Type B pancreatic cell (in vitro differentiated cells): ENCODE data around the gene SDF4. TPM values are rescaled to one million over a fixed set of nuclear protein-coding genes. Genes with fewer than 3 reads are reported as not detected.
"Not testable (repeated sequence)": the region's sequence is repeated elsewhere in the genome, so short reads cannot be mapped to it uniquely, and the experiment has no call there.

Experiments
- DNase-seq: peaks from one replicate; pipeline ENCODE4 v3.0.0; 2021; ENCODE audit warnings: mixed read lengths; ENCODE audit not compliant: unreplicated experiment; ENCODE audit errors: extremely low spot score
- H3K27ac Mint-ChIP-seq: 2 replicates; pipeline ENCODE4 v1.8.0; 2021; ENCODE audit warnings: mild to moderate bottlenecking, mixed read lengths
- H3K27me3 Mint-ChIP-seq: 2 replicates; pipeline ENCODE4 v1.8.0; 2021; ENCODE audit warnings: mixed read lengths
- H3K36me3 Mint-ChIP-seq: 2 replicates; pipeline ENCODE4 v1.8.0; 2021; ENCODE audit warnings: mixed read lengths
- H3K4me1 Mint-ChIP-seq: one replicate; pipeline ENCODE4 v1.8.0; 2021; ENCODE audit warnings: mixed read lengths; ENCODE audit not compliant: unreplicated experiment
- H3K4me3 Mint-ChIP-seq: 2 replicates; pipeline ENCODE4 v1.8.0; 2021; ENCODE audit warnings: mild to moderate bottlenecking, mixed read lengths
- H3K9me3 Mint-ChIP-seq: 2 replicates; pipeline ENCODE4 v1.8.0; 2021; ENCODE audit warnings: mixed read lengths
- total RNA-seq: library from RNA; stranded (reverse); gene quantifications from 2 replicates; pipeline ENCODE4 v1.2.1, GENCODE V29; 2021; ENCODE audit warnings: low replicate concordance
- TF ChIP-seq, protein P1 (sequence below): fragments of 200-600 bp; sonication (generic); conservative IDR thresholded peaks from 2 replicates; pipeline ENCODE4 v1.5.0; 2021; ENCODE audit warnings: antibody characterized with exemption, mild to moderate bottlenecking

SDF4 gene
- total RNA-seq, 1 donor from 2014 or later, result 116 TPM

DNA sequence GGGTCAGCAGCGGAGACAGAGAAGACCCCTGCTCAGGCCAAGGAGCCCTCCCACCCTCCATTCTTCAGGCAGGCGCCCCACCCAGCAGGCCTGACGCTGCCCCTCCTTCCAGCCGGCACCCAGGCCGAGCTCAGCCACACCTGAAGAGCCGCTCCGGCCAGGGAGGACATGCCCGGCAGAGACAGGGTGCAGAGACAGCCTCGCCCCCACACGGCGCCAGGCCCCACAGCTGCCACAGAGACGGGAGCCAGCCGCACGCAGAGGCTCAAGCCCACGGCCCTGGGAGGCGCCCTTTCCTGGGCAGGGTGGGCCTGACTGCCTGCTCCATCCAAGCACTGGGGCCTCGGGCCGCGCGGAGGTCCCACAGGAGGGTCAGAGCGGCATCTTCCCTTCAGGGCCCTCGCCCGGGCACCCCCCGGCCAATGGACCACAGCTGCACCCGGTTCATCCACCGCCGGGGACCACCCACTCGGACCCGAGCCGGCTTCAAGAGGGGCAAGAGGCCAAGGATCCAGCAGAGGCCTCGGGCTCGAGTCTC is 52.9 kb downstream of the SDF4 start:
- no peaks in the 10 kb centered on the region for H3K36me3 Mint-ChIP-seq
- H3K27ac Mint-ChIP-seq, result no peak overlapping the region
- H3K27me3 Mint-ChIP-seq, result peaks cover 21% of the 10 kb centered on the region
- no peak for DNase-seq
- H3K9me3 Mint-ChIP-seq, result no peaks in the 10 kb centered on the region
- H3K4me3 Mint-ChIP-seq, result no peak overlapping the region
- H3K4me1 Mint-ChIP-seq, result peaks cover 4% of the 10 kb centered on the region
- TF ChIP-seq, protein P1, sequence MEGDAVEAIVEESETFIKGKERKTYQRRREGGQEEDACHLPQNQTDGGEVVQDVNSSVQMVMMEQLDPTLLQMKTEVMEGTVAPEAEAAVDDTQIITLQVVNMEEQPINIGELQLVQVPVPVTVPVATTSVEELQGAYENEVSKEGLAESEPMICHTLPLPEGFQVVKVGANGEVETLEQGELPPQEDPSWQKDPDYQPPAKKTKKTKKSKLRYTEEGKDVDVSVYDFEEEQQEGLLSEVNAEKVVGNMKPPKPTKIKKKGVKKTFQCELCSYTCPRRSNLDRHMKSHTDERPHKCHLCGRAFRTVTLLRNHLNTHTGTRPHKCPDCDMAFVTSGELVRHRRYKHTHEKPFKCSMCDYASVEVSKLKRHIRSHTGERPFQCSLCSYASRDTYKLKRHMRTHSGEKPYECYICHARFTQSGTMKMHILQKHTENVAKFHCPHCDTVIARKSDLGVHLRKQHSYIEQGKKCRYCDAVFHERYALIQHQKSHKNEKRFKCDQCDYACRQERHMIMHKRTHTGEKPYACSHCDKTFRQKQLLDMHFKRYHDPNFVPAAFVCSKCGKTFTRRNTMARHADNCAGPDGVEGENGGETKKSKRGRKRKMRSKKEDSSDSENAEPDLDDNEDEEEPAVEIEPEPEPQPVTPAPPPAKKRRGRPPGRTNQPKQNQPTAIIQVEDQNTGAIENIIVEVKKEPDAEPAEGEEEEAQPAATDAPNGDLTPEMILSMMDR, result no peak

DNA sequence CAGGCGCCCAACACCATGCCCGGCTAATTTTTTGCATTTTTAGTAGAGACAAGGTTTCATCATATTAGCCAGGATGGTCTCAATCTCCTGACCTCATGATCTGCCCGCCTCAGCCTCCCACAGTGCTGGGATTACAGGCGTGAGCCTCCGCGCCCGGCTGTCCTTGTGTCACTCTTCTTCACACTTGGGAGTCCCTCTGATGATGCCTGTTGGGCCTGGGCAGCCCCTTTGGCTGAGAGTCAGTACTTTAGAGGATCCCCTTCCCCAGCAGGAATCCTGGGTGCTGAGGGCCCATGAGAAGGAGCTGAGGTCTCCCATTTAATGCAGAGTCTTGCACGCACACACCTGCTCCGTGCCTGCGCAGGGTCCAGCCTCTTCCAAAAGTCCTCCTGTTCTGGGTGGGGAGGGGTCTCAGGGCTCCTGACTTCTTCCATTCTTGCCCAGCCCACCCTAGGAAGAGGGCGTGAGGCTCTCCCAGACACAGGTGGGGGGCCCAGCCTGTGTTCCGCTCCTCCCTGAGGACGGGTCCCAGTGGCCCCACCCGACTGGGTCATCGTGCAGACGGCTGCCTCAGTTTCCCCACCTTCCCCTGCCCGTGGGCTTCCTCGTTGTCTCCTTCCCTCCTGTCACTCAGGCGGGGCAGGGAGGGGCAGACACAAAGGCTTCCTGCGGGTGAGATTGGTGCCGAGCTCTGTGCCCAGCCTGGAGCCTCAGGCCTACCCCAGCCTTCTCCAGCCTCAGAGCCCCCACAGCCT is 54.2 kb downstream of the SDF4 start:
- H3K9me3 Mint-ChIP-seq, result no peaks in the 10 kb centered on the region
- TF ChIP-seq, protein P1, result no peak
- H3K27ac Mint-ChIP-seq, result no peak overlapping the region
- no peak overlapping the region for H3K4me3 Mint-ChIP-seq
- H3K4me1 Mint-ChIP-seq, result peaks cover 4% of the 10 kb centered on the region
- H3K27me3 Mint-ChIP-seq, result peaks cover 21% of the 10 kb centered on the region
- no peaks in the 10 kb centered on the region for H3K36me3 Mint-ChIP-seq
- no peak for DNase-seq

DNA sequence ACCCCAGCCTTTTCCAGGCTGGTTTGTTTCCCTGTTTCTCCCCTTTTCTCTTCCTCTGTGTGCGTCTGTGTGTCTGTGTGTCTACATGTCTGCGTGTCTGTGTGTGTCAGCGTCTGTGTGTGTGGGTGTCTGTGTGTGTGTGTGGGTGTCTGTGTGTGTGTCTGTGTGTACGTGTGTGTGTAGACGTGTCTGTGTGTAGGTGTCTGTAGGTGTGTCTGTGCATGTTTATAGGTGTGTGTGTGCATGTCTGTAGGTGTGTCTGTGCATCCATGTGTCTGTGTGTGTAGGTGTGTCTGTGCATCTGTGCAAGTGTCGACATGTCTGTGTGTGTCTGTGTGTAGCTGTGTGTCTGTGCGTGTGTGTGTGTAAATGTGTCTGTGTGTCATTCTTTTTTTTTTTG is 54.9 kb downstream of the SDF4 start:
- peaks cover 21% of the 10 kb centered on the region for H3K27me3 Mint-ChIP-seq
- H3K27ac Mint-ChIP-seq, result no peak overlapping the region
- no peaks in the 10 kb centered on the region for H3K36me3 Mint-ChIP-seq
- peaks cover 4% of the 10 kb centered on the region for H3K4me1 Mint-ChIP-seq
- H3K4me3 Mint-ChIP-seq, result no peak overlapping the region
- H3K9me3 Mint-ChIP-seq, result no peaks in the 10 kb centered on the region
- no peak for DNase-seq
- TF ChIP-seq, protein P1, result no peak

DNA sequence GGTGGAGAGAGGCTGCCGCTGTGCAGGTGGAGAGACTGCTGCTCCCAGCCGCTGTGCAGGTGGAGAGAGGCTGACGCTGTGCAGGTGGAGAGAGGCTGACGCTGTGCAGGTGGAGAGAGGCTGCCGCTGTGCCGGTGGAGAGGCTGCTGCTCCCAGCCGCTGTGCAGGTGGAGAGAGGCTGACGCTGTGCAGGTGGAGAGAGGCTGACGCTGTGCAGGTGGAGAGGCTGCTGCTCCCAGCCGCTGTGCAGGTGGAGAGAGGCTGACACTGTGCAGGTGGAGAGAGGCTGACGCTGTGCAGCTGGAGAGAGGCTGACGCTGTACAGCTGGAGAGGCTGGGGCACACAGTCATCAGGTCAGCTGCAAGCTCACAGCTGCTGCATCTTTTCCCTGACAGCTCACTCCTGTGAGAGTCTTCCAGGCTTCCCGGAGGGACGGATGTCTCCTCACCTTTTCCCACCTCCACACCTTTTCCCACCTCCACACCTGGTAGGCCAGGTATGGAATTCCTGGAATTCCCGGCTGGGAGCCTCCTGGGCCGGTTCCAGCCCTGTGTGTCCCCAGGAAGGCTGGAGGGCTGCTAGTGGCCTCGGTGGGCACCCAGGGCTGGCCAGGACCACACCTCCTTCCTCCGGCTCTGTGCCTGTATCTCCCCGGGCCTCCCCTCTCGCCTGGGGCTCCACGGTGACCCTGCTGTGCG is 55.6 kb downstream of the SDF4 start:
- DNase-seq, H3K27ac Mint-ChIP-seq, H3K9me3 Mint-ChIP-seq, H3K4me3 Mint-ChIP-seq, H3K36me3 Mint-ChIP-seq, H3K4me1 Mint-ChIP-seq: not testable (repeated sequence)
- H3K27me3 Mint-ChIP-seq, result peaks cover 21% of the 10 kb centered on the region

DNA sequence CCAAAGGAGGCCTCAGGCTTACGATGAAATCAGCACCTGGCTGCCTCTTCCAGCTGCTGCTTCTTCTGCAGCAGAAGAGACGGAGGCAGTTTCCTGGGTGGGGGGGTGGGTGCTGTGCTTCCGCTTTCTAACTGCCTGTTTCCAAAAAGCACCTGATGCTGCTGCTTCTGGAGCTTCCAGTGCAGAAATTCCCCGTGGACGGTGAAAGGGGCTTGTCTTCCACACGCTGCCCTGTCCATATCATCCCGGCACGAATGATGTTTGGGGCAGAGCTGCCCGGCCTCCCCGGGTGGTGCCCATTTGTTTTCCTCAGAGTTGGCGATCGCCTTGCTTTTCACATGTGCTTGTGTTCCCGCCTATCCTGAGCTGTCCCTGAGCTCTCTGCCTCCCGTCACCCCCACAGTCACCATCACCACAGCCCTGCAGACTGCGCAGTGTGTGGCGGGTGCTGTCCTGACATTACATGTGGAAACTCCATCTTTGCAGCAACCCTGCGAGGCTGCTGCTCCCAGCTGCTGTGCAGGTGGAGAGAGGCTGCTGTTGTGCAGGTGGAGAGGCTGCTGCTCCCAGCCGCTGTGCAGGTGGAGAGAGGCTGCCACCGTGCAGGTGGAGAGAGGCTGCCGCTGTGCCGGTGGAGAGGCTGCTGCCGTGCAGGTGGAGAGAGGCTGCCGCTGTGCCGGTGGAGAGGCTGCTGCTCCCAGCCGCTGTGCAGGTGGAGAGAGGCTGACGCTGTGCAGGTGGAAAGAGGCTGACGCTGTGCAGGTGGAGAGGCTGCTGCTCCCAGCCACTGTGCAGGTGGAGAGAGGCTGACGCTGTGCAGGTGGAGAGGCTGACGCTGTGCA is 56.4 kb downstream of the SDF4 start:
- Mint-ChIP-seq H3K27me3 (peaks cover 21% of the 10 kb centered on the region), H3K9me3 (no peaks in the 10 kb centered on the region), H3K27ac (no peak overlapping the region), H3K4me1 (no peaks in the 10 kb centered on the region), H3K36me3 (no peaks in the 10 kb centered on the region), H3K4me3 (no peak overlapping the region)
- no peak for DNase-seq
- TF ChIP-seq, protein P1, result no peak
